Fibroblast of villous mesenchyme (primary cell): ENCODE measurements around the gene COL23A1. TPM values are rescaled to one million over a fixed set of nuclear protein-coding genes. Genes with fewer than 3 reads are reported as not detected.

Experiments used
- DNase-seq: peaks from one replicate; pipeline ENCODE4 v3.0.0-alpha.2; 2010; ENCODE audit warnings: low read depth
- H3K4me3 ChIP-seq: 2 replicates; pipeline ENCODE4 v1.5.1; 2011; ENCODE audit warnings: low read depth, mild to moderate bottlenecking, low read length
- total RNA-seq: library from RNA; depleted of rRNA; stranded (reverse); fragments of >200 nt; gene quantifications from 2 replicates; pipeline ENCODE4 v1.2.3, GENCODE V29; 2012
- TF ChIP-seq, protein P1 (sequence below): IDR thresholded peaks from 2 replicates; pipeline ENCODE4 v1.5.1; 2012; ENCODE audit warnings: low read depth, mild to moderate bottlenecking, low read length; ENCODE audit not compliant: insufficient read depth

COL23A1 gene
- total RNA-seq, 1 donor, result not detected

DNA sequence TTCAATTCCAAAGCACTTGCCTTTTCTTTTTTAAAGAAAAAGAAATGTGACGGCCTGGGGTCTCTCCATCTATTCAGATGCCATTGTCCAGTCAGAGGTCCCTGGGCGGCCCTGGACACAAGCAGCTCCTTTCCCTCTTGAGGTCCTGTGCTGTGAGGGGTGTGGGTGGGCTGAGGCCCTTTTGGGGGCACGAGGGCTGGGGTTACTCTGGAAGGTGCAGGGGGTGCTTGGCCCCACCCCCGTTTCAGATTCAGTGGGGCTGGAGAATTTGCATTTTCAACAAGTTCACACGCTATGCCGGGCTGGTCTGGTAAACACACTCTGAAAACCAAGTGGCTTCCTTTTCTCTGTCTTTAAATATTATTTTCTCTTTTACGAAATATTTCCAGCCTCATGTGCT is 266.2 kb downstream of the COL23A1 start:
- no peak overlapping the region for H3K4me3 ChIP-seq
- DNase-seq, result no peak
- TF ChIP-seq, protein P1, sequence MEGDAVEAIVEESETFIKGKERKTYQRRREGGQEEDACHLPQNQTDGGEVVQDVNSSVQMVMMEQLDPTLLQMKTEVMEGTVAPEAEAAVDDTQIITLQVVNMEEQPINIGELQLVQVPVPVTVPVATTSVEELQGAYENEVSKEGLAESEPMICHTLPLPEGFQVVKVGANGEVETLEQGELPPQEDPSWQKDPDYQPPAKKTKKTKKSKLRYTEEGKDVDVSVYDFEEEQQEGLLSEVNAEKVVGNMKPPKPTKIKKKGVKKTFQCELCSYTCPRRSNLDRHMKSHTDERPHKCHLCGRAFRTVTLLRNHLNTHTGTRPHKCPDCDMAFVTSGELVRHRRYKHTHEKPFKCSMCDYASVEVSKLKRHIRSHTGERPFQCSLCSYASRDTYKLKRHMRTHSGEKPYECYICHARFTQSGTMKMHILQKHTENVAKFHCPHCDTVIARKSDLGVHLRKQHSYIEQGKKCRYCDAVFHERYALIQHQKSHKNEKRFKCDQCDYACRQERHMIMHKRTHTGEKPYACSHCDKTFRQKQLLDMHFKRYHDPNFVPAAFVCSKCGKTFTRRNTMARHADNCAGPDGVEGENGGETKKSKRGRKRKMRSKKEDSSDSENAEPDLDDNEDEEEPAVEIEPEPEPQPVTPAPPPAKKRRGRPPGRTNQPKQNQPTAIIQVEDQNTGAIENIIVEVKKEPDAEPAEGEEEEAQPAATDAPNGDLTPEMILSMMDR, result no peak

DNA sequence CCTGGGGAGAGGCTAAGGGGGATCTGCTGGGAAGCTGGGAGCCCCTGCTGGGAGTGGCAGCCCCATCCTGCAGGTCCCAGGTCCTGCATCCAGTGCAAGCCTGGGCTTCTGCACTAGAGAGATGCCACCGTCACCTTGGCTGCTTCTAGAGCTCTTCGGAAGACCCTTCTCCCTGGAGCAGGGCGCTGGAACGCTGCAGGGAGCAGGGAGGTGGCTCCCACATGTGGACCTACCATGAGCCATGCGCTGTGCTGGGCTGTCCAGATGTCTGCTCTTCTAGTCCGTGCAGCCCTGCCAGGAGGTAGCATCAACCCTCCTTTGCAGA is 266.7 kb downstream of the COL23A1 start:
- DNase-seq, result no peak
- TF ChIP-seq, protein P1, result no peak
- no peak overlapping the region for H3K4me3 ChIP-seq

DNA sequence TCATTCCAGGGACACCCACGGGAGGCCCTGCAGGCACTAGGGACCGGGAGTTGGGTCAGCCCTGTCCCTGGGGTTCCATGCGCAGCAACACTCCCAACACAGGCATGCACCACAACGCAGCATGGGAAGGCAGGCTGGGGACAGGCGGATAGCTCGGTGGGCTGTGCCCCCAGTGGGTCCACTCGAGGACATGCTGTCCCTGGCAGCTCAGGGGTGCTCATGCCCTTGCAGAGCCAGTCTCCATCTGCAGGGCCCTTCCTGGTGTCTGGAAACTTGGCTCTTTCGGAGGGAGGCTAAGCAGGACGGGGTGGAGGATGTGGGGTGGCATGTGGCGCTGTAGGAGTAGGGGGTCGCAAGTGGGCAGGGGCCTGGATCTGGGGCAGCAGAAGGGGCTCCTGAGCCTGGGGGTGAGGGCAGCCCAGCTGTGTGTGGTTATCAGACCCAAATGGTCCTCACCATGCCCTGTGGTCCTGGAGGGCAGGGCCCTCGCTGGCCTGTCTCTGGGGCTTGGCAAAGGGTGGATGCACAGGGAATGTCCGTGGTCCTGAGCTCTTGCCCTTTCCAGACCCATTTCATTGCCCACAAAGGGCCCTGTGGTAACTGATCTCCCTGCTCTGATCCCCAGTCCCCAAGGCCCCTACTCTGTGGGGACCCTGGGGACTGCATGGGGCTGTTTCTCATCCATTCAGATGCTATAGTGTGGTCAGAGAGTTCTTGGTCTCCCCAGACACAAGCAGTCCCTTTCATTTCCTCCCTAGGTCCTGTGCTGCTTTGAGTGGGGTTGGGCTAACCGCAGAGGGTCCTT is 267.3 kb downstream of the COL23A1 start:
- TF ChIP-seq, protein P1, result no peak
- DNase-seq, result no peak
- H3K4me3 ChIP-seq, result no peak overlapping the region

DNA sequence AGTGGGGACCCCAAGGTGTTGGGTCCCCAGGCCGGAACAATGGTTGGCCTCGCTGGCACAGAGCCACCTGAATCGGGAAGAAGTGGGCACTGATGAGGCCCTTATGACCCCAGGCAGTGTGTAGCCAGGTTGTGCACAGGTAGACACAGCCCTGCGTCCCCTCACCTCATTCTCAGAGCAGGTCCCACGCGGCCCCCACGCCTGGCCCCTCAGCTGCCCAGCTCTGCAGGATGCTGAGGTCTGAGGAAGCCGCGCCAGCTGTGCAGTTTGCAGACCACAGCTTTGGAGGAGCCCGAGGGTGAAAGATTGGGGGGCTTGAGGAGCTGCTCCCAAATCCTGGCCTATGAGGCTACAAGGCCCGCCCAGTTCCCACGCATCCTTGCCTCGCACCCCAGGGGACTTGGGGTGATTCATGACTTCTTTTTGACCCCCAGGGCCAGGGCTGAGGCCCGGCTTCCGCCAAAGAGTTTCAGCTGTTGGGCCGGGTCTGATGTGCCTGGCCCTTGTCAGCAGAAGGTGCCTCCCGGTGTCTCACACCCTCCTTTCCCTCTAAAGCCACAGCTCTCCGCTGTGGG is 269.8 kb downstream of the COL23A1 start:
- no peak for DNase-seq
- TF ChIP-seq, protein P1, result no peak
- no peak overlapping the region for H3K4me3 ChIP-seq

DNA sequence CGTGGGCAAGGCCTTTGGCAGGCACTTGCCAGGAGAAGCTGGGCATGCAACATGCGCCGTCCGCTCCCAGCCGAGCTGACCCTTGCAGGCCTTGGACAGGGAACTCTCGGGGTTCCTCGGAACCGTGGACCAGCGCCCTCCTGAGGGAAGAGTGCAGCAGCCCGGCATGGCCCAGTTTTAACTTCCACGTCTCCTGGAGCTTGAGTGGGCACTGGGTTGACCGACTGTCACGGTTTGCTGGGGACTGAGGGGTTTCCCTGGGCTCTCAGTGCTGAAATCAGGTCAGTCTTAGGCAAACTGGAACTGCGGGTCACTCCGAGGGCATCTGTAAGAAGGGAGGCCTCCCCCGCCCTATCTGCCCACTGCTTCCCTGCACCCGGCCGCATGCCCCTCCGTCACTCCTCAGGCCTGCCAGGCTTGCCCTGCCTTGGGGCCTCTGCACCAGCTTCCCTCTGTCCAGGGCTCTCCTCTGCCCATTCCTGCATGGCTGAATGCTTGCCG is 270.6 kb downstream of the COL23A1 start:
- TF ChIP-seq, protein P1, result no peak
- H3K4me3 ChIP-seq, result no peak overlapping the region
- no peak for DNase-seq

DNA sequence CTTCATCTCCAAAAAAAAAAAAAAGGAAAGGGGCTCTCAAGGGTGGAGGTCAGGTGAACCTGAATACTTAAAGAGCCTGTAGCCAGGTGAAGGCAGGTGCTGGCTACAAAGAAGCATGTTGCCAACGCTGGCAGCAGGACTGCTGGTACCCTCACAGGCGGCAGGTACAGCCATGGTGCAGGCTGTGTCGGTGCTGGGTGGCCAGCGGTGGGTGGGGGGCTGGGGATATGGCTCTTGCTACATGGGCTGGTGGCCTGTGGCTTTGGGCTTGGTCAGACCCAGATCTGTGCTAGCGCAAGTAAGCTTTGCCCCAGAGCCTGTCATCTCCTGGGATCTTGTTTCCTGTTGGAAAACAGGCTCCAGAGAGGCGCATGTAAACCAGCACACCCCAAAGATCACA is 271.3 kb downstream of the COL23A1 start:
- TF ChIP-seq, protein P1, result no peak
- no peak overlapping the region for H3K4me3 ChIP-seq
- no peak for DNase-seq
